ENCODE data around the gene SRP14. TPM values are rescaled to one million over a fixed set of nuclear protein-coding genes. Genes with fewer than 3 reads are reported as not detected.
"Not testable (repeated sequence)": the region's sequence is repeated elsewhere in the genome, so short reads cannot be mapped to it uniquely, and the experiment has no call there.

The SRP14 gene
- total RNA-seq, 1 experiment from 2014 or later, result 232 TPM

GRCh38 chr15:39997639-39998038 lies 41.3 kb downstream of the SRP14 start:
- Histone ChIP-seq H2AFZ (ENCODE audit: low read length) (no peak overlapping the region), H3K4me1 (ENCODE audit: low read length) (peaks cover 40% of the 10 kb centered on the region), H3K4me2 (ENCODE audit: low read depth, low read length, poor library complexity, severe bottlenecking) (peak overlapping the region; percentile 60), H3K9ac (ENCODE audit: low read length) (no peak overlapping the region), H3K9me2 (replicated peaks; ENCODE audit: insufficient read depth, low read length) (no peaks in the 10 kb centered on the region), H3K36me3 (ENCODE audit: insufficient read depth, low read length) (no peaks in the 10 kb centered on the region), H4K20me1 (ENCODE audit: insufficient read depth, low read depth, low read length) (no peaks in the 10 kb centered on the region), H3K79me2 (ENCODE audit: low read length) (no peaks in the 10 kb centered on the region), H3K27ac (ENCODE audit: low read length) (peak overlapping the region; percentile 73), H3K4me3 (ENCODE audit: low read length) (no peak overlapping the region), H3K27me3 (ENCODE audit: low read length) (no peaks in the 10 kb centered on the region), H3K9me3 (ENCODE audit: low read length) (no peaks in the 10 kb centered on the region)
- no peak for DNase-seq

- no peaks in the 10 kb centered on the region for H3K9me2 ChIP-seq (replicated peaks; ENCODE audit: insufficient read depth, low read length)
- H4K20me1 ChIP-seq (ENCODE audit: insufficient read depth, low read depth, low read length), result no peaks in the 10 kb centered on the region
- no peaks in the 10 kb centered on the region for H3K79me2 ChIP-seq (ENCODE audit: low read length)
- no peak overlapping the region for H3K27ac ChIP-seq (ENCODE audit: low read length)
- H2AFZ ChIP-seq (ENCODE audit: low read length), result no peak overlapping the region
- H3K4me3 ChIP-seq (ENCODE audit: low read length), result no peak overlapping the region
- no peaks in the 10 kb centered on the region for H3K27me3 ChIP-seq (ENCODE audit: low read length)
- no peak overlapping the region for H3K9ac ChIP-seq (ENCODE audit: low read length)
- H3K9me3 ChIP-seq (ENCODE audit: low read length), result no peaks in the 10 kb centered on the region
- H3K36me3 ChIP-seq (ENCODE audit: insufficient read depth, low read length), result no peaks in the 10 kb centered on the region
- no peak overlapping the region for H3K4me2 ChIP-seq (ENCODE audit: low read depth, low read length, poor library complexity, severe bottlenecking)
- H3K4me1 ChIP-seq (ENCODE audit: low read length), result peaks cover 35% of the 10 kb centered on the region
- DNase-seq, result no peak
Observed at GRCh38 chr15:39997031-39997430, 42.0 kb downstream of the SRP14 start.

DNA sequence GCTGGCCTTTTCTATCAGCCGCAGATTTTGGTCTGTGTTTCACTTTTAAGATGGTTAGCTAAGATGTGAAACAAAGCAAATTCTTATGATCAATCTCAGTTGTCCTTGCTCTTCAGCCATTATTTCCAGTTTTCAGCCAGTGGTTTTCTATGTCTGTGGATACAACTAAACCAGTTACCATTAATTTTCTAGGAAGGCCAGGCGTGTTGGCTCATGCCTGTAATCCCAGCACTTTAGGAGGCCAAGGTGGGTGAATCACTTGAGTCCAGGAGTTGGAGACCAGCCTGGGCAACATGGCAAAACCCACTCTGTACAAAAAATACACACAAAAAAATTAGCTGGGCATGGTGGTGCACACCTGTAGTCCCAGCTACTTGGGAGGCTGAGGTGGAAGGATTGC lies 42.8 kb downstream of the SRP14 start:
- H2AFZ ChIP-seq (ENCODE audit: low read length); H3K79me2 ChIP-seq (ENCODE audit: low read length); H3K4me2 ChIP-seq (ENCODE audit: low read depth, low read length, poor library complexity, severe bottlenecking); H3K9me2 ChIP-seq (replicated peaks; ENCODE audit: insufficient read depth, low read length); H4K20me1 ChIP-seq (ENCODE audit: insufficient read depth, low read depth, low read length); DNase-seq; H3K9me3 ChIP-seq (ENCODE audit: low read length); H3K27me3 ChIP-seq (ENCODE audit: low read length); H3K9ac ChIP-seq (ENCODE audit: low read length); H3K4me3 ChIP-seq (ENCODE audit: low read length); H3K36me3 ChIP-seq (ENCODE audit: insufficient read depth, low read length); H3K27ac ChIP-seq (ENCODE audit: low read length): not testable (repeated sequence)
- H3K4me1 ChIP-seq (ENCODE audit: low read length), result peaks cover 35% of the 10 kb centered on the region

GRCh38 chr15:39992953-39993352 lies 46.0 kb downstream of the SRP14 start:
- H3K27me3 ChIP-seq (ENCODE audit: low read length); H3K4me2 ChIP-seq (ENCODE audit: low read depth, low read length, poor library complexity, severe bottlenecking); H3K4me3 ChIP-seq (ENCODE audit: low read length); H3K27ac ChIP-seq (ENCODE audit: low read length); H3K79me2 ChIP-seq (ENCODE audit: low read length); DNase-seq; H3K36me3 ChIP-seq (ENCODE audit: insufficient read depth, low read length); H4K20me1 ChIP-seq (ENCODE audit: insufficient read depth, low read depth, low read length); H2AFZ ChIP-seq (ENCODE audit: low read length); H3K9me2 ChIP-seq (replicated peaks; ENCODE audit: insufficient read depth, low read length); H3K4me1 ChIP-seq (ENCODE audit: low read length); H3K9me3 ChIP-seq (ENCODE audit: low read length); H3K9ac ChIP-seq (ENCODE audit: low read length): not testable (repeated sequence)

- H3K4me3 ChIP-seq (ENCODE audit: low read length), result no peak overlapping the region
Observed at GRCh38 chr15:39990706-39991105, 48.3 kb downstream of the SRP14 start.

GRCh38 chr15:39987821-39988220 lies 51.2 kb downstream of the SRP14 start:
- Histone ChIP-seq H2AFZ (ENCODE audit: low read length) (no peak overlapping the region), H3K4me3 (ENCODE audit: low read length) (no peak overlapping the region), H3K9me2 (replicated peaks; ENCODE audit: insufficient read depth, low read length) (no peaks in the 10 kb centered on the region), H3K4me1 (ENCODE audit: low read length) (peaks cover 21% of the 10 kb centered on the region), H3K9me3 (ENCODE audit: low read length) (no peaks in the 10 kb centered on the region), H3K27ac (ENCODE audit: low read length) (no peak overlapping the region), H3K36me3 (ENCODE audit: insufficient read depth, low read length) (0 out of 2 replicates have a peak, but pooled peaks cover 4% of the 10 kb centered on the region), H3K4me2 (ENCODE audit: low read depth, low read length, poor library complexity, severe bottlenecking) (no peak overlapping the region), H4K20me1 (ENCODE audit: insufficient read depth, low read depth, low read length) (no peaks in the 10 kb centered on the region), H3K9ac (ENCODE audit: low read length) (no peak overlapping the region), H3K27me3 (ENCODE audit: low read length) (no peaks in the 10 kb centered on the region), H3K79me2 (ENCODE audit: low read length) (no peaks in the 10 kb centered on the region)
- no peak for DNase-seq

More at GRCh38 chr15:39990706-39991105, 48.3 kb downstream of the SRP14 start:
- H3K4me1 ChIP-seq (ENCODE audit: low read length), result peaks cover 16% of the 10 kb centered on the region
- H3K79me2 ChIP-seq (ENCODE audit: low read length), result no peaks in the 10 kb centered on the region
- DNase-seq, result no peak
- H3K27ac ChIP-seq (ENCODE audit: low read length), result no peak overlapping the region
- no peaks in the 10 kb centered on the region for H3K9me2 ChIP-seq (replicated peaks; ENCODE audit: insufficient read depth, low read length)
- no peaks in the 10 kb centered on the region for H3K27me3 ChIP-seq (ENCODE audit: low read length)
- H3K36me3 ChIP-seq (ENCODE audit: insufficient read depth, low read length), result 0 out of 2 replicates have a peak, but pooled peaks cover 3% of the 10 kb centered on the region
- H4K20me1 ChIP-seq (ENCODE audit: insufficient read depth, low read depth, low read length), result no peaks in the 10 kb centered on the region
- no peaks in the 10 kb centered on the region for H3K9me3 ChIP-seq (ENCODE audit: low read length)
- no peak overlapping the region for H2AFZ ChIP-seq (ENCODE audit: low read length)
- H3K9ac ChIP-seq (ENCODE audit: low read length), result no peak overlapping the region
- H3K4me2 ChIP-seq (ENCODE audit: low read depth, low read length, poor library complexity, severe bottlenecking), result no peak overlapping the region

Other genes with a start within 250 kb of the SRP14 start
- 0.07 TPM in 1 of 2 replicates, not detected in the other for gene GPR176, start 118.9 kb downstream of the SRP14 start, total RNA-seq (2014; rRNA removed; shearing (Covaris generic); ENCODE audit: low replicate concordance)
- gene EIF2AK4, start 105.1 kb downstream of the SRP14 start, total RNA-seq (2014; rRNA removed; shearing (Covaris generic); ENCODE audit: low replicate concordance), result 24.0 and 42.5 TPM in 2 replicates
- gene BMF, start 69.7 kb upstream of the SRP14 start, total RNA-seq (2014; rRNA removed; shearing (Covaris generic); ENCODE audit: low replicate concordance), result 3.0 and 5.4 TPM in 2 replicates
- gene BUB1B, start 121.9 kb upstream of the SRP14 start, total RNA-seq (2014; rRNA removed; shearing (Covaris generic); ENCODE audit: low replicate concordance), result 58.2 and 60.1 TPM in 2 replicates
- gene PAK6, start 199.9 kb upstream of the SRP14 start, total RNA-seq (2014; rRNA removed; shearing (Covaris generic); ENCODE audit: low replicate concordance), result 0.45 and 0.69 TPM in 2 replicates
- gene ANKRD63, start 243.9 kb upstream of the SRP14 start, total RNA-seq (2014; rRNA removed; shearing (Covaris generic); ENCODE audit: low replicate concordance), result not detected in 2 replicates

Data from Karpas-422 (cell line).